WTC11 (cell line): Measurements from ENCODE around the gene CLPX. TPM values are rescaled to one million over a fixed set of nuclear protein-coding genes. Genes with fewer than 3 reads are reported as not detected.

Source experiments
- ATF2 ChIP-seq: sonication (generic); formaldehyde crosslinking; IDR thresholded peaks from 2 replicates; pipeline ENCODE4 v1.8.1; 2022; ENCODE audit warnings: low read depth, missing genetic modification reagents, borderline replicate concordance
- CREM ChIP-seq: sonication (generic); formaldehyde crosslinking; IDR thresholded peaks from 2 replicates; pipeline ENCODE4 v1.8.1; 2022; ENCODE audit warnings: mild to moderate bottlenecking, missing genetic modification reagents, moderate library complexity
- ETV6 ChIP-seq: sonication (generic); formaldehyde crosslinking; IDR thresholded peaks from 2 replicates; pipeline ENCODE4 v1.8.1; 2022; ENCODE audit warnings: mild to moderate bottlenecking, missing genetic modification reagents
- FOXP1 ChIP-seq: sonication (generic); formaldehyde crosslinking; IDR thresholded peaks from 2 replicates; pipeline ENCODE4 v1.8.0; 2022; ENCODE audit warnings: missing genetic modification reagents, mild to moderate bottlenecking, moderate library complexity, borderline replicate concordance
- FOXP4 ChIP-seq: sonication (generic); formaldehyde crosslinking; IDR thresholded peaks from 2 replicates; pipeline ENCODE4 v1.8.0; 2022; ENCODE audit warnings: mild to moderate bottlenecking, missing genetic modification reagents
- MLX ChIP-seq: sonication (generic); formaldehyde crosslinking; IDR thresholded peaks from 2 replicates; pipeline ENCODE4 v1.8.1; 2023; ENCODE audit warnings: mild to moderate bottlenecking, missing genetic modification reagents, moderate library complexity
- MYBL2 ChIP-seq: sonication (generic); formaldehyde crosslinking; IDR thresholded peaks from 2 replicates; pipeline ENCODE4 v1.8.1; 2023; ENCODE audit warnings: mild to moderate bottlenecking, moderate library complexity, missing genetic modification reagents
- STAT6 ChIP-seq: sonication (generic); formaldehyde crosslinking; conservative IDR thresholded peaks from 2 replicates; pipeline ENCODE4 v1.8.1; 2023; ENCODE audit warnings: mild to moderate bottlenecking, low read depth, missing genetic modification reagents, moderate library complexity
- ZBTB21 ChIP-seq: sonication (generic); formaldehyde crosslinking; IDR thresholded peaks from 2 replicates; pipeline ENCODE4 v1.8.1; 2023; ENCODE audit warnings: mild to moderate bottlenecking, missing genetic modification reagents, borderline replicate concordance
- ZNF138 ChIP-seq: sonication (generic); formaldehyde crosslinking; conservative IDR thresholded peaks from 2 replicates; pipeline ENCODE4 v1.8.1; 2022; ENCODE audit warnings: mild to moderate bottlenecking, moderate library complexity, missing genetic modification reagents
- ZNF219 ChIP-seq: sonication (generic); formaldehyde crosslinking; IDR thresholded peaks from 2 replicates; pipeline ENCODE4 v1.8.0; 2023; ENCODE audit warnings: missing genetic modification reagents, mild to moderate bottlenecking, borderline replicate concordance
- ZNF317 ChIP-seq: sonication (generic); formaldehyde crosslinking; IDR thresholded peaks from 2 replicates; pipeline ENCODE4 v1.8.1; 2023; ENCODE audit warnings: low read depth, mild to moderate bottlenecking, moderate library complexity, missing genetic modification reagents, borderline replicate concordance
- total RNA-seq: library from RNA; stranded (reverse); gene quantifications from 3 replicates; pipeline ENCODE4 v1.2.3, GENCODE V29; 2021
- TF ChIP-seq, protein P1 (sequence below): fragments of 250-450 bp; sonication (Bioruptor Pico); IDR thresholded peaks from 2 replicates; pipeline ENCODE4 v1.9.0; 2021; ENCODE audit warnings: mild to moderate bottlenecking, borderline replicate concordance
- TF ChIP-seq, protein P2 (sequence below): sonication (generic); formaldehyde crosslinking; IDR thresholded peaks from 2 replicates; pipeline ENCODE4 v1.8.1; 2023; ENCODE audit warnings: mild to moderate bottlenecking, missing genetic modification reagents, borderline replicate concordance
- TF ChIP-seq, protein P3 (sequence below): sonication (generic); formaldehyde crosslinking; IDR thresholded peaks from 2 replicates; pipeline ENCODE4 v1.8.0; 2023; ENCODE audit warnings: missing genetic modification reagents
- TF ChIP-seq, protein P4 (sequence below): sonication (generic); formaldehyde crosslinking; IDR thresholded peaks from 2 replicates; pipeline ENCODE4 v1.8.0; 2023; ENCODE audit warnings: missing genetic modification reagents, mild to moderate bottlenecking, borderline replicate concordance

The CLPX gene
- total RNA-seq, 1 experiment from 2014 or later: 68.7 TPM

DNA sequence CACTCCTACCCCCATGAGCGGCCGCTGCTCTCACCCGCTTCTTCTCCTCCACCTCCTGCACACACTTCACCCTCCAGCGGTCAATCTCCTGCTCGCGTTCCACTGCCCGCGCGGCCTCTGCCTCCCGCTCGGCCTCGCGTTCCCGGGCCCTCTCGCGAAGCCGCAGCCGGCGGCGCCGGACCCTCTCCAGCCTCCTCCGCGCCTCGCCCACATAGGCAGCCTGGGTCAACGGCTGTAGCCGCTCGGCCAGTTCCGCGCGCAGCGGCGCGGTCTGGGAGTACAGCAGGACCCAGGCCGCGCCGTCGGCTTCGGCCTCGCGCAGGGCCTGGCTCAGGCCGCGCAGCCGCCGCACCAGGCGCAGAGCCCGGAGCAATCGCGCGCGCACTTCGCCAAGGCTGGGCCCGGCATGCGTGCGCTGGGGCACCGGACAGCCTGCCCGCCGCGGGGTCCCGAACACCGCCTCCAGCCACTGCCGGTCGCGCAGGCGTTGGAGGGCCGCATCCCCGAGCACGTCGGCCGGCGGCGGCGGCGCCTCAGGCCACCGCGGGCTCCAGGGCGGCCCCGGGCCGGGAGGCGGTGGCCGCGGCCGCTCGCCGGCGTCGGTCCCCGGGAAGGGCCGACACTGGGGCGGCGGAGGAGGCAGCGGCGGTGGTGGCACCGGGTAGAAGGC, 52.1 kb downstream of the CLPX start (continued):
- TF ChIP-seq, protein P1, sequence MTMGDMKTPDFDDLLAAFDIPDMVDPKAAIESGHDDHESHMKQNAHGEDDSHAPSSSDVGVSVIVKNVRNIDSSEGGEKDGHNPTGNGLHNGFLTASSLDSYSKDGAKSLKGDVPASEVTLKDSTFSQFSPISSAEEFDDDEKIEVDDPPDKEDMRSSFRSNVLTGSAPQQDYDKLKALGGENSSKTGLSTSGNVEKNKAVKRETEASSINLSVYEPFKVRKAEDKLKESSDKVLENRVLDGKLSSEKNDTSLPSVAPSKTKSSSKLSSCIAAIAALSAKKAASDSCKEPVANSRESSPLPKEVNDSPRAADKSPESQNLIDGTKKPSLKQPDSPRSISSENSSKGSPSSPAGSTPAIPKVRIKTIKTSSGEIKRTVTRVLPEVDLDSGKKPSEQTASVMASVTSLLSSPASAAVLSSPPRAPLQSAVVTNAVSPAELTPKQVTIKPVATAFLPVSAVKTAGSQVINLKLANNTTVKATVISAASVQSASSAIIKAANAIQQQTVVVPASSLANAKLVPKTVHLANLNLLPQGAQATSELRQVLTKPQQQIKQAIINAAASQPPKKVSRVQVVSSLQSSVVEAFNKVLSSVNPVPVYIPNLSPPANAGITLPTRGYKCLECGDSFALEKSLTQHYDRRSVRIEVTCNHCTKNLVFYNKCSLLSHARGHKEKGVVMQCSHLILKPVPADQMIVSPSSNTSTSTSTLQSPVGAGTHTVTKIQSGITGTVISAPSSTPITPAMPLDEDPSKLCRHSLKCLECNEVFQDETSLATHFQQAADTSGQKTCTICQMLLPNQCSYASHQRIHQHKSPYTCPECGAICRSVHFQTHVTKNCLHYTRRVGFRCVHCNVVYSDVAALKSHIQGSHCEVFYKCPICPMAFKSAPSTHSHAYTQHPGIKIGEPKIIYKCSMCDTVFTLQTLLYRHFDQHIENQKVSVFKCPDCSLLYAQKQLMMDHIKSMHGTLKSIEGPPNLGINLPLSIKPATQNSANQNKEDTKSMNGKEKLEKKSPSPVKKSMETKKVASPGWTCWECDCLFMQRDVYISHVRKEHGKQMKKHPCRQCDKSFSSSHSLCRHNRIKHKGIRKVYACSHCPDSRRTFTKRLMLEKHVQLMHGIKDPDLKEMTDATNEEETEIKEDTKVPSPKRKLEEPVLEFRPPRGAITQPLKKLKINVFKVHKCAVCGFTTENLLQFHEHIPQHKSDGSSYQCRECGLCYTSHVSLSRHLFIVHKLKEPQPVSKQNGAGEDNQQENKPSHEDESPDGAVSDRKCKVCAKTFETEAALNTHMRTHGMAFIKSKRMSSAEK (CRISPR knock-in tag): no peak
- TF ChIP-seq FOXP4: no peak
- TF ChIP-seq ZBTB21: no peak
- TF ChIP-seq, protein P2, sequence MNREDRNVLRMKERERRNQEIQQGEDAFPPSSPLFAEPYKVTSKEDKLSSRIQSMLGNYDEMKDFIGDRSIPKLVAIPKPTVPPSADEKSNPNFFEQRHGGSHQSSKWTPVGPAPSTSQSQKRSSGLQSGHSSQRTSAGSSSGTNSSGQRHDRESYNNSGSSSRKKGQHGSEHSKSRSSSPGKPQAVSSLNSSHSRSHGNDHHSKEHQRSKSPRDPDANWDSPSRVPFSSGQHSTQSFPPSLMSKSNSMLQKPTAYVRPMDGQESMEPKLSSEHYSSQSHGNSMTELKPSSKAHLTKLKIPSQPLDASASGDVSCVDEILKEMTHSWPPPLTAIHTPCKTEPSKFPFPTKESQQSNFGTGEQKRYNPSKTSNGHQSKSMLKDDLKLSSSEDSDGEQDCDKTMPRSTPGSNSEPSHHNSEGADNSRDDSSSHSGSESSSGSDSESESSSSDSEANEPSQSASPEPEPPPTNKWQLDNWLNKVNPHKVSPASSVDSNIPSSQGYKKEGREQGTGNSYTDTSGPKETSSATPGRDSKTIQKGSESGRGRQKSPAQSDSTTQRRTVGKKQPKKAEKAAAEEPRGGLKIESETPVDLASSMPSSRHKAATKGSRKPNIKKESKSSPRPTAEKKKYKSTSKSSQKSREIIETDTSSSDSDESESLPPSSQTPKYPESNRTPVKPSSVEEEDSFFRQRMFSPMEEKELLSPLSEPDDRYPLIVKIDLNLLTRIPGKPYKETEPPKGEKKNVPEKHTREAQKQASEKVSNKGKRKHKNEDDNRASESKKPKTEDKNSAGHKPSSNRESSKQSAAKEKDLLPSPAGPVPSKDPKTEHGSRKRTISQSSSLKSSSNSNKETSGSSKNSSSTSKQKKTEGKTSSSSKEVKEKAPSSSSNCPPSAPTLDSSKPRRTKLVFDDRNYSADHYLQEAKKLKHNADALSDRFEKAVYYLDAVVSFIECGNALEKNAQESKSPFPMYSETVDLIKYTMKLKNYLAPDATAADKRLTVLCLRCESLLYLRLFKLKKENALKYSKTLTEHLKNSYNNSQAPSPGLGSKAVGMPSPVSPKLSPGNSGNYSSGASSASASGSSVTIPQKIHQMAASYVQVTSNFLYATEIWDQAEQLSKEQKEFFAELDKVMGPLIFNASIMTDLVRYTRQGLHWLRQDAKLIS (CRISPR knock-in tag): no peak
- TF ChIP-seq, protein P3, sequence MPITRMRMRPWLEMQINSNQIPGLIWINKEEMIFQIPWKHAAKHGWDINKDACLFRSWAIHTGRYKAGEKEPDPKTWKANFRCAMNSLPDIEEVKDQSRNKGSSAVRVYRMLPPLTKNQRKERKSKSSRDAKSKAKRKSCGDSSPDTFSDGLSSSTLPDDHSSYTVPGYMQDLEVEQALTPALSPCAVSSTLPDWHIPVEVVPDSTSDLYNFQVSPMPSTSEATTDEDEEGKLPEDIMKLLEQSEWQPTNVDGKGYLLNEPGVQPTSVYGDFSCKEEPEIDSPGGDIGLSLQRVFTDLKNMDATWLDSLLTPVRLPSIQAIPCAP (CRISPR knock-in tag): no peak
- no peak for TF ChIP-seq MLX (CRISPR knock-in tag)
- no peak for TF ChIP-seq MYBL2 (CRISPR knock-in tag)
- no peak for TF ChIP-seq CREM (CRISPR knock-in tag)
- TF ChIP-seq ZNF317: 0 out of 2 replicates have a peak, but pooled peaks have one; percentile 13
- TF ChIP-seq ZNF138 (CRISPR knock-in tag): no peak
- TF ChIP-seq, protein P4, sequence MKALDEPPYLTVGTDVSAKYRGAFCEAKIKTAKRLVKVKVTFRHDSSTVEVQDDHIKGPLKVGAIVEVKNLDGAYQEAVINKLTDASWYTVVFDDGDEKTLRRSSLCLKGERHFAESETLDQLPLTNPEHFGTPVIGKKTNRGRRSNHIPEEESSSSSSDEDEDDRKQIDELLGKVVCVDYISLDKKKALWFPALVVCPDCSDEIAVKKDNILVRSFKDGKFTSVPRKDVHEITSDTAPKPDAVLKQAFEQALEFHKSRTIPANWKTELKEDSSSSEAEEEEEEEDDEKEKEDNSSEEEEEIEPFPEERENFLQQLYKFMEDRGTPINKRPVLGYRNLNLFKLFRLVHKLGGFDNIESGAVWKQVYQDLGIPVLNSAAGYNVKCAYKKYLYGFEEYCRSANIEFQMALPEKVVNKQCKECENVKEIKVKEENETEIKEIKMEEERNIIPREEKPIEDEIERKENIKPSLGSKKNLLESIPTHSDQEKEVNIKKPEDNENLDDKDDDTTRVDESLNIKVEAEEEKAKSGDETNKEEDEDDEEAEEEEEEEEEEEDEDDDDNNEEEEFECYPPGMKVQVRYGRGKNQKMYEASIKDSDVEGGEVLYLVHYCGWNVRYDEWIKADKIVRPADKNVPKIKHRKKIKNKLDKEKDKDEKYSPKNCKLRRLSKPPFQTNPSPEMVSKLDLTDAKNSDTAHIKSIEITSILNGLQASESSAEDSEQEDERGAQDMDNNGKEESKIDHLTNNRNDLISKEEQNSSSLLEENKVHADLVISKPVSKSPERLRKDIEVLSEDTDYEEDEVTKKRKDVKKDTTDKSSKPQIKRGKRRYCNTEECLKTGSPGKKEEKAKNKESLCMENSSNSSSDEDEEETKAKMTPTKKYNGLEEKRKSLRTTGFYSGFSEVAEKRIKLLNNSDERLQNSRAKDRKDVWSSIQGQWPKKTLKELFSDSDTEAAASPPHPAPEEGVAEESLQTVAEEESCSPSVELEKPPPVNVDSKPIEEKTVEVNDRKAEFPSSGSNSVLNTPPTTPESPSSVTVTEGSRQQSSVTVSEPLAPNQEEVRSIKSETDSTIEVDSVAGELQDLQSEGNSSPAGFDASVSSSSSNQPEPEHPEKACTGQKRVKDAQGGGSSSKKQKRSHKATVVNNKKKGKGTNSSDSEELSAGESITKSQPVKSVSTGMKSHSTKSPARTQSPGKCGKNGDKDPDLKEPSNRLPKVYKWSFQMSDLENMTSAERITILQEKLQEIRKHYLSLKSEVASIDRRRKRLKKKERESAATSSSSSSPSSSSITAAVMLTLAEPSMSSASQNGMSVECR (CRISPR knock-in tag): peak; percentile 43
- TF ChIP-seq STAT6 (CRISPR knock-in tag): no peak
- no peak for TF ChIP-seq ETV6 (CRISPR knock-in tag)
- no peak for TF ChIP-seq ZNF219 (CRISPR knock-in tag)
- peak; percentile 80 for TF ChIP-seq FOXP1 (CRISPR knock-in tag)
- TF ChIP-seq ATF2 (CRISPR knock-in tag): no peak
